B cell (primary cell): ENCODE measurements around the gene NFAM1. TPM values are rescaled to one million over a fixed set of nuclear protein-coding genes. Genes with fewer than 3 reads are reported as not detected.

Source experiments
- ATAC-seq: fragments of 200-7000 bp; cut with Tn5 transposase; one replicate; pipeline ENCODE4 v1.10.0; 2021; ENCODE audit warnings: low read depth, mild to moderate bottlenecking, moderate number of reproducible peaks, moderate library complexity
- CTCF ChIA-PET: fragments of 350-600 bp; sonication (Branson Sonifier 250); formaldehyde crosslinking; loops from one replicate; lab custom pipeline; 2021; ENCODE audit warnings: antibody characterized with exemption, inconsistent platforms; lab: Charles Lee
- POLR2A ChIA-PET: fragments of 350-600 bp; sonication (Branson Sonifier 250); formaldehyde crosslinking; loops from one replicate; lab custom pipeline; 2021; ENCODE audit warnings: antibody characterized with exemption; lab: Charles Lee
- DNase-seq: peaks from one replicate; pipeline ENCODE4 v3.0.0; 2013
- H2AFZ ChIP-seq: 2 replicates; pipeline ENCODE4 v1.6.1; 2012; ENCODE audit warnings: mild to moderate bottlenecking, low read depth, low read length; ENCODE audit not compliant: insufficient read depth, poor library complexity, severe bottlenecking
- H3K27ac ChIP-seq, 2 donors: 1 replicate in 1 of 2; 2 replicates in 1 of 2; pipeline ENCODE4 v1.5.1; 2012 to 2013; ENCODE audit warnings: low read length in 2 of 2, mild to moderate bottlenecking in 2 of 2, moderate library complexity in 1 of 2
- H3K27me3 ChIP-seq, 4 experiments: fragments of 200-600 bp in 1 of 4; sonication (generic) in 1 of 4; replicated peaks in 1 of 4; 1 replicate in 2 of 4; 2 replicates in 2 of 4; pipeline versions ENCODE4 v1.6.1 to v1.7.0; 2013 to 2016; ENCODE audit warnings: low read length in 3 of 4, mild to moderate bottlenecking in 2 of 4, mixed read lengths in 1 of 4, moderate library complexity in 1 of 4; ENCODE audit not compliant: insufficient read depth in 4 of 4, control insufficient read depth in 3 of 4; ENCODE audit errors: control extremely low read depth in 1 of 4
- H3K36me3 ChIP-seq, 2 experiments: replicated peaks in 1 of 2; 1 replicate in 1 of 2; 2 replicates in 1 of 2; pipeline versions ENCODE4 v1.6.1 to v1.7.1; 2013; ENCODE audit warnings: low read length in 1 of 2; ENCODE audit not compliant: insufficient read depth in 2 of 2, control insufficient read depth in 1 of 2; ENCODE audit errors: control extremely low read depth in 1 of 2, extremely low read depth in 1 of 2
- H3K4me1 ChIP-seq, 2 donors: fragments of 200-600 bp in 1 of 2; sonication (generic) in 1 of 2; 1 replicate in 1 of 2; 2 replicates in 1 of 2; pipeline versions ENCODE4 v1.5.1 to v1.6.1; 2013 to 2017; ENCODE audit warnings: low read length in 2 of 2; ENCODE audit not compliant: control insufficient read depth in 2 of 2, insufficient read depth in 2 of 2
- H3K4me2 ChIP-seq: replicated peaks from 2 replicates; pipeline ENCODE3; 2012; ENCODE audit warnings: mild to moderate bottlenecking, low read depth, low read length; ENCODE audit not compliant: poor library complexity, severe bottlenecking
- H3K4me3 ChIP-seq, 5 experiments: fragments of 200-600 bp in 1 of 5; sonication (generic) in 1 of 5; 1 replicate in 3 of 5; 2 replicates in 2 of 5; pipeline versions ENCODE4 v1.5.1 to v1.7.0; 2011 to 2016; ENCODE audit warnings: low read length in 4 of 5, mild to moderate bottlenecking in 4 of 5, low read depth in 2 of 5, control low read depth in 1 of 5, moderate library complexity in 1 of 5; ENCODE audit not compliant: insufficient read depth in 1 of 5; ENCODE audit errors: control extremely low read depth in 1 of 5, extremely low read depth in 1 of 5
- H3K79me2 ChIP-seq: fragments of 200-600 bp; sonication (generic); one replicate; pipeline ENCODE4 v1.6.0; 2016; ENCODE audit warnings: low read length; ENCODE audit not compliant: control insufficient read depth, insufficient read depth
- H3K9ac ChIP-seq: fragments of 200-600 bp; sonication (generic); 2 replicates; pipeline ENCODE4 v1.6.1; 2017; ENCODE audit warnings: mild to moderate bottlenecking, low read length, moderate library complexity
- H3K9me3 ChIP-seq, 3 donors: one replicate each; pipeline versions ENCODE4 v1.6.1 to v1.7.1; 2013; ENCODE audit warnings: low read length in 2 of 3; ENCODE audit not compliant: control insufficient read depth in 2 of 3, insufficient read depth in 1 of 3; ENCODE audit errors: control extremely low read depth in 1 of 3
- H4K20me1 ChIP-seq: 2 replicates; pipeline ENCODE4 v1.6.0; 2012; ENCODE audit warnings: mild to moderate bottlenecking, low read length; ENCODE audit not compliant: insufficient read depth, control insufficient read depth, poor library complexity, severe bottlenecking
- H3K27ac Mint-ChIP-seq: one replicate; pipeline ENCODE4 v1.8.0; 2021; ENCODE audit warnings: mixed read lengths
- H3K27me3 Mint-ChIP-seq: one replicate; pipeline ENCODE4 v1.8.0; 2021; ENCODE audit warnings: mixed read lengths
- H3K4me1 Mint-ChIP-seq: one replicate; pipeline ENCODE4 v1.8.0; 2021; ENCODE audit warnings: mixed read lengths
- H3K4me3 Mint-ChIP-seq: one replicate; pipeline ENCODE4 v1.8.0; 2021; ENCODE audit warnings: mixed read lengths
- H3K9me3 Mint-ChIP-seq: one replicate; pipeline ENCODE4 v1.8.0; 2022; ENCODE audit warnings: mixed read lengths; ENCODE audit not compliant: insufficient read depth
- CTCF ChIP-seq: fragments of 200-600 bp; IDR thresholded peaks from one replicate; pipeline ENCODE4 v1.8.0; 2022; ENCODE audit warnings: antibody characterized with exemption, mild to moderate bottlenecking
- EZH2 ChIP-seq: IDR thresholded peaks from 2 replicates; pipeline ENCODE4 v1.6.1; 2012; ENCODE audit warnings: borderline replicate concordance, low read depth, mild to moderate bottlenecking, moderate library complexity, low read length; ENCODE audit not compliant: insufficient read depth, poor library complexity, severe bottlenecking
- WGBS: methylation state at CpG from one replicate; pipeline ENCODE4 v1.1.5; 2013; ENCODE audit warnings: missing lambda C conversion rate; ENCODE audit not compliant: insufficient coverage; 5-methylcytosine and 5-hydroxymethylcytosine counted together
- intact Hi-C: fragments of 100-400 bp; cut with micrococcal nuclease; formaldehyde crosslinking; loops from one replicate; pipeline ENCODE4 v1.10.0; 2022
- polyA plus RNA-seq: library from polyadenylated mRNA; depleted of rRNA; stranded (reverse); fragments of >200 nt; gene quantifications from 2 replicates; pipeline ENCODE4 v1.2.3, GENCODE V29; 2012
- total RNA-seq, 2 donors: library from RNA; stranded (reverse); fragments of 120-200 nt in 1 of 2; gene quantifications; 1 replicate in 1 of 2; 2 replicates in 1 of 2; pipeline versions ENCODE4 v1.2.3 to v1.2.4, GENCODE V29; 2013 to 2022

Gene NFAM1
- total and polyA plus RNA-seq, 2 donors (not counting 1 experiment from before 2014, with no cell fraction given), result 0.27 to 0.52 TPM

- no peak overlapping the region for H3K4me3 Mint-ChIP-seq
- no peak for TF ChIP-seq CTCF
- TF ChIP-seq EZH2, result no peak
- H3K9ac ChIP-seq, result no peak overlapping the region
- no peak overlapping the region for H2AFZ ChIP-seq
- no peak overlapping the region for H3K27ac Mint-ChIP-seq
- POLR2A ChIA-PET, result no interaction called here
- no peaks in the 10 kb centered on the region for H3K9me3 Mint-ChIP-seq
- no peaks in the 10 kb centered on the region for H3K4me1 Mint-ChIP-seq
- no peaks in the 10 kb centered on the region for H3K9me3 ChIP-seq
- H3K4me2 ChIP-seq, result no peak overlapping the region
- DNase-seq, result no peak
- CTCF ChIA-PET, result interaction anchor here (1.2 kb wide), 1 partner anchor 299 kb away, joined by 3 read pairs; no protein-coding TSS in a partner anchor
- intact Hi-C loops, result no loop called here
- H3K4me3 ChIP-seq, result no peak overlapping the region
- no peaks in the 10 kb centered on the region for H3K36me3 ChIP-seq
- H3K4me1 ChIP-seq, result no peaks in the 10 kb centered on the region
- peaks cover 25% of the 10 kb centered on the region for H3K27me3 Mint-ChIP-seq
- no peaks in the 10 kb centered on the region for H3K79me2 ChIP-seq
- H3K27ac ChIP-seq, result no peak overlapping the region
- no peak for ATAC-seq
- H4K20me1 ChIP-seq, result no peaks in the 10 kb centered on the region
- WGBS, result no CpG with 5 or more reads among the region's 4 CpGs
- peaks cover 0 to 4% (median 0%) of the 10 kb centered on the region in 4 experiments for H3K27me3 ChIP-seq
Measured at GRCh38 chr22:42470366-42471082, 38.3 kb upstream of the NFAM1 start.

- ChIA-PET CTCF (interaction anchor here (0.6 kb wide), 1 partner anchor 52 kb away, joined by 3 read pairs; no protein-coding TSS in a partner anchor), POLR2A (no interaction called here)
- 70% methylated on average over 1 of the region's 2 CpGs for WGBS
- no peaks in the 10 kb centered on the region for H3K9me3 Mint-ChIP-seq
- no peak overlapping the region for H3K4me3 Mint-ChIP-seq
- H3K27me3 ChIP-seq, result peaks cover 0 to 4% (median 0%) of the 10 kb centered on the region in 4 experiments
- no peaks in the 10 kb centered on the region for H3K9me3 ChIP-seq
- H3K4me3 ChIP-seq, result no peak overlapping the region
- H4K20me1 ChIP-seq, result no peaks in the 10 kb centered on the region
- no peak overlapping the region for H3K27ac ChIP-seq
- TF ChIP-seq EZH2 (no peak), CTCF (no peak)
- no peaks in the 10 kb centered on the region for H3K36me3 ChIP-seq
- no peaks in the 10 kb centered on the region for H3K79me2 ChIP-seq
- H3K27ac Mint-ChIP-seq, result no peak overlapping the region
- H3K4me1 ChIP-seq, result no peaks in the 10 kb centered on the region
- ATAC-seq (no peak), DNase-seq (no peak)
- peaks cover 31% of the 10 kb centered on the region for H3K27me3 Mint-ChIP-seq
- no peak overlapping the region for H2AFZ ChIP-seq
- no peaks in the 10 kb centered on the region for H3K4me1 Mint-ChIP-seq
- intact Hi-C loops, result no loop called here
- no peak overlapping the region for H3K9ac ChIP-seq
- H3K4me2 ChIP-seq, result no peak overlapping the region
Measured at GRCh38 chr22:42468841-42469240, 36.6 kb upstream of the NFAM1 start.
